GM23248 (cell line): ENCODE results near the gene DMBX1. TPM values are rescaled to one million over a fixed set of nuclear protein-coding genes. Genes with fewer than 3 reads are reported as not detected.

ENCODE experiments used
- DNase-seq: peaks from one replicate; pipeline ENCODE4 v3.0.0-alpha.2; 2015
- H2AFZ ChIP-seq: fragments of 200-600 bp; sonication (generic); 2 replicates; pipeline ENCODE4 v1.6.1; 2016; ENCODE audit warnings: antibody characterized with exemption
- H3F3A ChIP-seq: fragments of 200-600 bp; sonication (generic); 2 replicates; pipeline ENCODE4 v1.6.1; 2016; ENCODE audit warnings: mild to moderate bottlenecking, antibody characterized with exemption, mixed run types; ENCODE audit not compliant: insufficient read depth
- H3K27ac ChIP-seq: fragments of 200-600 bp; sonication (generic); 2 replicates; pipeline ENCODE4 v1.5.1; 2016; ENCODE audit warnings: mild to moderate bottlenecking
- H3K27me3 ChIP-seq: fragments of 200-600 bp; sonication (generic); replicated peaks from 2 replicates; pipeline ENCODE4 v1.6.1; 2016; ENCODE audit warnings: mild to moderate bottlenecking; ENCODE audit not compliant: insufficient read depth
- H3K36me3 ChIP-seq: fragments of 200-600 bp; sonication (generic); 2 replicates; pipeline ENCODE4 v1.6.1; 2016; ENCODE audit warnings: low read depth, mild to moderate bottlenecking
- H3K4me1 ChIP-seq: fragments of 200-600 bp; sonication (generic); 2 replicates; pipeline ENCODE4 v1.6.1; 2016; ENCODE audit warnings: mild to moderate bottlenecking; ENCODE audit not compliant: insufficient read depth
- H3K4me2 ChIP-seq: fragments of 200-600 bp; sonication (generic); one replicate; pipeline ENCODE4 v1.6.1; 2016; ENCODE audit warnings: mild to moderate bottlenecking; ENCODE audit not compliant: unreplicated experiment
- H3K4me3 ChIP-seq: fragments of 200-600 bp; sonication (generic); 2 replicates; pipeline ENCODE4 v1.5.1; 2016; ENCODE audit warnings: mild to moderate bottlenecking
- H3K79me2 ChIP-seq: fragments of 200-600 bp; sonication (generic); 2 replicates; pipeline ENCODE4 v1.6.1; 2016; ENCODE audit warnings: mild to moderate bottlenecking; ENCODE audit not compliant: insufficient read depth
- H3K9ac ChIP-seq: fragments of 200-600 bp; sonication (generic); 2 replicates; pipeline ENCODE4 v1.6.1; 2016; ENCODE audit warnings: mild to moderate bottlenecking
- H3K9me2 ChIP-seq: fragments of 200-600 bp; sonication (generic); 2 replicates; pipeline ENCODE4 v1.6.1; 2016; ENCODE audit warnings: mixed run types, mild to moderate bottlenecking, moderate library complexity; ENCODE audit not compliant: insufficient read depth
- H3K9me3 ChIP-seq: fragments of 200-600 bp; sonication (generic); one replicate; pipeline ENCODE4 v1.6.1; 2017; ENCODE audit warnings: low read depth
- H4K20me1 ChIP-seq: fragments of 200-600 bp; sonication (generic); 2 replicates; pipeline ENCODE4 v1.6.0; 2016; ENCODE audit not compliant: insufficient read depth
- EZH2 ChIP-seq: fragments of 200-600 bp; sonication (generic); IDR thresholded peaks from 2 replicates; pipeline ENCODE4 v1.6.1; 2018; ENCODE audit warnings: antibody characterized with exemption, mild to moderate bottlenecking; ENCODE audit not compliant: insufficient read depth, poor library complexity, severe bottlenecking
- EZH2phosphoT487 ChIP-seq: fragments of 200-600 bp; sonication (generic); IDR thresholded peaks from 2 replicates; pipeline ENCODE4 v1.6.1; 2018; ENCODE audit warnings: antibody characterized with exemption, moderate library complexity, mild to moderate bottlenecking, low read depth; ENCODE audit not compliant: insufficient read depth
- WGBS, 2 experiments: methylation state at CpG; one replicate each; pipeline ENCODE4 v1.1.6; 2015 to 2017; ENCODE audit warnings: low lambda C conversion rate in 2 of 2, low coverage in 1 of 2; ENCODE audit errors: missing lambda C conversion rate in 2 of 2; 5-methylcytosine and 5-hydroxymethylcytosine counted together
- in situ Hi-C: fragments of 300-500 bp; cut with MboI; formaldehyde crosslinking; loops from 2 replicates; pipeline ENCODE4 v1.15.0; 2020
- polyA plus RNA-seq: library from polyadenylated mRNA; unstranded; fragments of >200 nt; fragmentation: Nextera tagmentation; extraction: Ambion mirVana; gene quantifications from 2 replicates; pipeline ENCODE4 v1.2.1, GENCODE V29; 2016
- total RNA-seq: library from RNA; depleted of rRNA; stranded (reverse); fragments of >200 nt; shearing (Covaris generic); gene quantifications from 2 replicates; pipeline ENCODE4 v1.2.3, GENCODE V29; 2014

DMBX1 gene
- total and polyA plus RNA-seq, 2 experiments from 2014 or later, result not detected

GRCh38 chr1:46478721-46479485 is 10.7 kb upstream of the DMBX1 start:
- Histone ChIP-seq H4K20me1 (no peaks in the 10 kb centered on the region), H3K4me2 (no peak overlapping the region), H3K9ac (no peak overlapping the region), H2AFZ (no peak overlapping the region), H3K4me1 (no peaks in the 10 kb centered on the region), H3K79me2 (no peaks in the 10 kb centered on the region), H3K4me3 (no peak overlapping the region), H3K9me2 (no peaks in the 10 kb centered on the region), H3K9me3 (no peaks in the 10 kb centered on the region), H3K27ac (no peak overlapping the region), H3F3A (no peaks in the 10 kb centered on the region), H3K36me3 (no peaks in the 10 kb centered on the region), H3K27me3 (peaks cover 21% of the 10 kb centered on the region)
- WGBS, 2 experiments, result 67% methylated on average over 8 of the region's 8 CpGs
- in situ Hi-C loops, result loop anchor here (10.0 kb wide), 1 partner anchor 46 kb away; no protein-coding TSS in a partner anchor
- DNase-seq, result no peak
- TF ChIP-seq EZH2phosphoT487 (no peak), EZH2 (no peak)

- H2AFZ ChIP-seq, result no peak overlapping the region
- TF ChIP-seq EZH2phosphoT487 (no peak), EZH2 (no peak)
- peaks cover 25% of the 10 kb centered on the region for H3K27me3 ChIP-seq
- H3K4me1 ChIP-seq, result no peaks in the 10 kb centered on the region
- H3K9me3 ChIP-seq, result no peaks in the 10 kb centered on the region
- no peak overlapping the region for H3K9ac ChIP-seq
- no peaks in the 10 kb centered on the region for H3F3A ChIP-seq
- H3K27ac ChIP-seq, result no peak overlapping the region
- H3K4me3 ChIP-seq, result no peak overlapping the region
- H3K9me2 ChIP-seq, result no peaks in the 10 kb centered on the region
- in situ Hi-C loops, result loop anchor here (10.0 kb wide), 1 partner anchor 45 kb away; no protein-coding TSS in a partner anchor
- WGBS, 2 experiments, result 53 to 55% methylated on average over 11 to 17 of the region's 17 CpGs
- no peak for DNase-seq
- H3K36me3 ChIP-seq, result no peaks in the 10 kb centered on the region
- no peaks in the 10 kb centered on the region for H4K20me1 ChIP-seq
- no peaks in the 10 kb centered on the region for H3K79me2 ChIP-seq
- no peak overlapping the region for H3K4me2 ChIP-seq
Observed at GRCh38 chr1:46479744-46480350, 9.8 kb upstream of the DMBX1 start.

- peaks cover 35% of the 10 kb centered on the region for H3K27me3 ChIP-seq
- no peaks in the 10 kb centered on the region for H3K9me2 ChIP-seq
- no peaks in the 10 kb centered on the region for H4K20me1 ChIP-seq
- no peak overlapping the region for H3K4me2 ChIP-seq
- WGBS, 2 experiments, result 24 to 27% methylated on average over 7 of the region's 7 CpGs
- H3K4me3 ChIP-seq, result no peak overlapping the region
- no peaks in the 10 kb centered on the region for H3K36me3 ChIP-seq
- in situ Hi-C loops, result no loop called here
- H3K79me2 ChIP-seq, result no peaks in the 10 kb centered on the region
- no peak overlapping the region for H2AFZ ChIP-seq
- TF ChIP-seq EZH2 (no peak), EZH2phosphoT487 (no peak)
- H3K4me1 ChIP-seq, result no peaks in the 10 kb centered on the region
- peak; percentile 34 for DNase-seq
- H3F3A ChIP-seq, result no peaks in the 10 kb centered on the region
- no peak overlapping the region for H3K9ac ChIP-seq
- H3K27ac ChIP-seq, result no peak overlapping the region
- no peaks in the 10 kb centered on the region for H3K9me3 ChIP-seq
Observed at GRCh38 chr1:46480959-46481646, 8.5 kb upstream of the DMBX1 start.

- H4K20me1 ChIP-seq, result no peaks in the 10 kb centered on the region
- no peak overlapping the region for H3K4me2 ChIP-seq
- H3F3A ChIP-seq, result no peaks in the 10 kb centered on the region
- H3K27ac ChIP-seq, result no peak overlapping the region
- no peak overlapping the region for H3K9ac ChIP-seq
- H3K36me3 ChIP-seq, result no peaks in the 10 kb centered on the region
- DNase-seq, result no peak
- H3K9me3 ChIP-seq, result no peaks in the 10 kb centered on the region
- in situ Hi-C loops, result no loop called here
- TF ChIP-seq EZH2phosphoT487 (no peak), EZH2 (no peak)
- no peaks in the 10 kb centered on the region for H3K9me2 ChIP-seq
- 69 to 76% methylated on average over 4 of the region's 4 CpGs for WGBS, 2 experiments
- no peak overlapping the region for H3K4me3 ChIP-seq
- no peak overlapping the region for H2AFZ ChIP-seq
- no peaks in the 10 kb centered on the region for H3K79me2 ChIP-seq
- no peaks in the 10 kb centered on the region for H3K4me1 ChIP-seq
- H3K27me3 ChIP-seq, result peaks cover 44% of the 10 kb centered on the region
Observed at GRCh38 chr1:46481961-46482360, 7.7 kb upstream of the DMBX1 start.
